ENCODE results near the gene NRDE2.
"Not testable (repeated sequence)": the region's sequence is repeated elsewhere in the genome, so short reads cannot be mapped to it uniquely, and the experiment has no call there.

NRDE2 gene

GRCh38 chr14:90263748-90264449, 67.8 kb downstream of the NRDE2 start:
- no peak for DNase-seq

- DNase-seq = peak; percentile 90
These were observed 75.2 kb downstream of the NRDE2 start, which contains the start of gene PSMC1 for GRCh38 chr14:90256354-90257131. Gene PSMC1 (plus strand): TSS chr14:90256553. CDS start chr14:90256598, 45 bp downstream.

- no peak for DNase-seq
These were observed 75.9 kb downstream of the NRDE2 start for GRCh38 chr14:90255871-90256270.

DNA sequence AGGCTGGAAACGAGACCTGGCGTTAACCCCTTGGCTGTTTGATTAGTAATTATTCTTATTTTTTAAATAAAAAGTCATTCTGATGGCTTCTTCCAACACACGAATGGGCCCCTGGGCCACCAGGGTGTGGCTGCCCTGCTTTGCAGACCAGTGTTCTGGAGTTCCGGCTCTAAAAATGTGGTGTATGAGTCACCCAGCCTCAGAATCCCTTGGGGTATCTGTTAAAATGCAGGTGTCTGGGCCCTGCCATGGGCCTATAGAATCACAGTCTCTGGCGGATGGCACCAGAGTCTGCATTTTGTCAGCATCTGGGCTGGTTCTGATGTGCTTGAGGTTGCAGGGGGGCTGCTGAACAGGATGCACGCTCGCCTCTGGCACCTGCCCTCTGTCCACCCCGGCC, 77.9 kb downstream of the NRDE2 start:
- DNase-seq = no peak

DNA sequence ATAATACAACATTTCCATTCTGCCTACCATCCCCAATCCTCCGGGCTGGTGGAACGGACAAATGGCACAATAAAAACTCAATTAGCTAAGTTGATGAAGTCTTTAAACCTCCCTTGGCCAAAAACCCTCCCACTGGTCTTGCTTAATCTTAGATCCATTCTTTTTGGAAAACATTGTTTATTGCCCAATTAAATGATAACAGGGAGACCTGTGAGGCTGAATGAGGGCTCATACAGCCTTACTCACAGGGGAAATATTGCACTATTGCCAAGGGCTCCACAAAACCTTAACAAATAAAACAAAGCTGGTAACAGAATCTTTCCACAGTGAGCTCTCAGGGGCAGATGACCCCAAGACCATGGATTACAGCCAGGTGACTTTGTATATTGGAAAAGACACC, 83.1 kb downstream of the NRDE2 start:
- DNase-seq = no peak

DNA sequence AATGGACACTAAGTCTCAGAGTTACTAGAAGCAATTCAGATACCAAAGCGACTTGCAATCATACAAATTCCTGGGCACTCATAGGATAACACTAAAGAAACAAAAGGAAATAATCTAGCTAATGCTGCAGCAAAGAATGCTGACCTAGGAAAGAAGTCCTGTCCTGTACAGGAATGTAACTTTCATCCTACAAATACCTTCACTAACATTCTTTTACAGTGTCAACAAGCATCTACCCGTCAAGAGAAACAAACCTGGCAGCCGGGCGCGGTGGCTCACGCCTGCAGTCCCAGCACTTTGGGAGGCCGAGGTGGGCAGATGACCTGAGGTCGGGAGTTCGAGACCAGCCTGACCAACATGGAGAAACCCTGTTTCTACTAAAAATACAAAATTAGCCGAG, 84.3 kb downstream of the NRDE2 start:
- DNase-seq = not testable (repeated sequence)

DNA sequence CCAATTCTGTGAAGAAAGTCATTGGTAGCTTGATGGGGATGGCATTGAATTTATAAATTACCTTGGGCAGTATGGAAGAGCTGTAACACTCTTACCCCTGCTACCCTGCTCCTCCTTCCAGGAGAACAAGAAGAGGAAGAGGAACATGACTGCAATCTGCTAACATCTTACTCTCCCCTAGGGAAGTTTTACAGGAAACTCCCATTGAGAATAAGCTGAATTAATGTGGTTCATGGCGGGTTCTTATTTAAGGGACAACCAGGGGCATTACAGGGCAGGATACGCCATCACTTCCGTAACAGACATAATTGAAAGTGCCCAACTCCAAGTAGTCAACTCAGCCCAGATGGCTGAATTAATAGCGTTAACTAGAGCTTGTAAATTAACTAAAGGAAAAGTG, 84.8 kb downstream of the NRDE2 start:
- DNase-seq = no peak

GRCh38 chr14:90242444-90242843, 89.3 kb downstream of the NRDE2 start:
- DNase-seq = no peak

DNA sequence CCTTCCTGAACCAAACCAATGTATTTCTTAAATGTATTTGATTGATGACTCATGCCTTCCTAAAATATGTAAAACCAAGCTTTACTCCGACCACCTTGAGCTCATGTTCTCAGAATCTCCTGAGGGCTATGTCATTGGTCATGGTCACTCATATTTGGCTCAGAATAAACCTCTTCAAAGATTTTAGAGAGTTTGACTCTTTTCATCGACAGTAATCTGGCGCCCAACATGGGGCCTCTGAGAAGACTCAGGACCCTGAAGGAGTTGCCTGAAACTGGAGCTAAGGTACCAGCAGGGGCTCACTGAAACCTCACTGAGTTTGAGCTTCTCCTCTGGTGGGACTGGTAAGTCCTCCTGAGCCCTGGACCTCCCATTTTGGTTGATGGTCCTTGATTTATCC, 92.6 kb downstream of the NRDE2 start:
- no peak for DNase-seq

GRCh38 chr14:90235179-90235976, 96.4 kb downstream of the NRDE2 start:
- peak; percentile 69 for DNase-seq

DNA sequence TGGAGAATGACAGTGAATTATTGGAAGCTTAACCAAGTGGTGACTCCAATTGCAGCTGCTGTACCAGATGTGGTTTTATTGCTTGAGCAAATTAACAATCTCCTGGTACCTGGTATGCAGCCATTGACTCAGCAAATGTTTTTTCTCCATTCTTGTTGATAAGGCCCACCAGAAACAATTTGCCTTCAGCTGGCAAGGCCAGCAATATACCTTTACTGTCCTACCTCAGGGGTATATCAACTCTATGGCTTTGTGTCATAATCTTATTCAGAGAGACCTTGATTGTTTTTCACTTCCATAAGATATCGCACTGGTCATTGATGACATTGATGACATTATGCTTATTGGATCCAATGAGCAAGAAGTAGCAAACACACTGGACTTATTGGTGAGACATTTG, 101.8 kb downstream of the NRDE2 start:
- DNase-seq = not testable (repeated sequence)

GRCh38 chr14:90228478-90228877, 103.3 kb downstream of the NRDE2 start:
- no peak for DNase-seq
